Loucy (cell line): ENCODE results near the gene ZIC3.

Source experiments
- EZH2phosphoT487 ChIP-seq: fragments of 200-600 bp; IDR thresholded peaks from 2 replicates; pipeline ENCODE4 v1.6.1; 2018; ENCODE audit warnings: antibody characterized with exemption, mild to moderate bottlenecking, moderate library complexity, borderline replicate concordance
- TF ChIP-seq, protein P1 (sequence below): fragments of 200-600 bp; sonication (generic); conservative IDR thresholded peaks from 2 replicates; pipeline ENCODE4 v1.5.1; 2014; ENCODE audit warnings: mild to moderate bottlenecking, antibody characterized with exemption, low read length

DNA sequence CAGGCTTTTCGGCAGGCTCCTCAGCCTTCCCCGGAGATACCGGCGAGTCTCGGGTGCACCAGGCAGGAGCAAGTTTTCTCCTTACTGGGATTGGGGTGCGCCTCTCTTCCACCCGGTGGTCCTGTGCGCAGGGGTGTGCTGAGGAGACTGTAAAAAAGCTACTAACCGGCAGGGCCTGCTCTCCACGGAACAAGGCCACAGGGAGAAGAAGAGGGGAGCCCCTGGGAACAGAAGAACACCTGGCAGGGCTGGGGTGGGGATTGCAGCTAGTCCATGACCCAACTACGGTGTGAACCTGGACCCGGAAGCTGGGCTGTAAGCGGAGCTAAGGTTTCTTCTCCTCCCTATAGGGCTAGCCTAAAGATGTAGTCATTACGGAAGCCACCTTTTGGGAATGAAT lies 17.7 kb upstream of the ZIC3 start:
- TF ChIP-seq, protein P1, sequence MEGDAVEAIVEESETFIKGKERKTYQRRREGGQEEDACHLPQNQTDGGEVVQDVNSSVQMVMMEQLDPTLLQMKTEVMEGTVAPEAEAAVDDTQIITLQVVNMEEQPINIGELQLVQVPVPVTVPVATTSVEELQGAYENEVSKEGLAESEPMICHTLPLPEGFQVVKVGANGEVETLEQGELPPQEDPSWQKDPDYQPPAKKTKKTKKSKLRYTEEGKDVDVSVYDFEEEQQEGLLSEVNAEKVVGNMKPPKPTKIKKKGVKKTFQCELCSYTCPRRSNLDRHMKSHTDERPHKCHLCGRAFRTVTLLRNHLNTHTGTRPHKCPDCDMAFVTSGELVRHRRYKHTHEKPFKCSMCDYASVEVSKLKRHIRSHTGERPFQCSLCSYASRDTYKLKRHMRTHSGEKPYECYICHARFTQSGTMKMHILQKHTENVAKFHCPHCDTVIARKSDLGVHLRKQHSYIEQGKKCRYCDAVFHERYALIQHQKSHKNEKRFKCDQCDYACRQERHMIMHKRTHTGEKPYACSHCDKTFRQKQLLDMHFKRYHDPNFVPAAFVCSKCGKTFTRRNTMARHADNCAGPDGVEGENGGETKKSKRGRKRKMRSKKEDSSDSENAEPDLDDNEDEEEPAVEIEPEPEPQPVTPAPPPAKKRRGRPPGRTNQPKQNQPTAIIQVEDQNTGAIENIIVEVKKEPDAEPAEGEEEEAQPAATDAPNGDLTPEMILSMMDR: no peak
- TF ChIP-seq EZH2phosphoT487: no peak
